HCT116 (cell line): Measurements from ENCODE around the gene DLG2. TPM values are rescaled to one million over a fixed set of nuclear protein-coding genes. Genes with fewer than 3 reads are reported as not detected.

Experiments
- ATAC-seq: fragments of 200-7000 bp; cut with Tn5 transposase; 2 replicates; pipeline ENCODE4 v1.9.1; 2020; ENCODE audit warnings: mild to moderate bottlenecking, moderate library complexity
- BruUV-seq: library from RNA; stranded (reverse); fragments of 400-500 nt; replicated peaks from 2 replicates; lab custom pipeline; 2021; lab: Mats Ljungman, UMichigan
- CTCF ChIA-PET: fragments of 300-600 bp; sonication (Branson Sonifier 250); formaldehyde crosslinking; loops from one replicate; lab custom pipeline; 2021; ENCODE audit warnings: antibody characterized with exemption; lab: Charles Lee
- POLR2A ChIA-PET: fragments of 300-600, 350-600 bp; sonication (Branson Sonifier 250); formaldehyde crosslinking; loops from one replicate; lab custom pipeline; 2021; ENCODE audit warnings: antibody characterized with exemption; lab: Charles Lee
- RAD21 ChIA-PET, 2 experiments: fragments of 300-600 bp; sonication (Branson Sonifier 250); formaldehyde crosslinking; loops; one replicate each; lab custom pipeline; 2023; ENCODE audit warnings: low total read pairs in 2 of 2; ENCODE audit not compliant: uncharacterized antibody in 2 of 2, unreplicated experiment in 2 of 2, low non-redundant PET in 1 of 2; lab: Charles Lee
- DNase-seq: peaks from one replicate; pipeline ENCODE4 v3.0.0-alpha.2; 2010; ENCODE audit warnings: low read depth, low spot score
- H2AFZ ChIP-seq: fragments of 200-600 bp; shearing (Covaris generic), sonication (generic); 2 replicates; pipeline ENCODE4 v1.6.1; 2017; ENCODE audit warnings: low read depth, mixed run types, mixed read lengths, antibody characterized with exemption, low read length; ENCODE audit not compliant: poor library complexity, severe bottlenecking
- H3K27ac ChIP-seq: 2 replicates; pipeline ENCODE4 v1.5.1; 2012; ENCODE audit warnings: low read depth, low read length
- H3K27me3 ChIP-seq: fragments of 200-600 bp; sonication (generic); 2 replicates; pipeline ENCODE4 v1.6.1; 2016; ENCODE audit warnings: mixed run types, low read length, mixed read lengths; ENCODE audit not compliant: insufficient read depth
- H3K36me3 ChIP-seq, 2 experiments: fragments of 200-500 bp in 1 of 2; fragments of 200-600 bp in 1 of 2; sonication (Bioruptor generic) in 1 of 2; sonication (generic) in 1 of 2; 2 replicates each; pipeline versions ENCODE4 v1.5.1 to v1.6.1; 2014 to 2016; ENCODE audit warnings: low read length in 2 of 2, inconsistent platforms in 1 of 2, mixed read lengths in 1 of 2, mixed run types in 1 of 2; ENCODE audit not compliant: insufficient read depth in 2 of 2, control insufficient read depth in 1 of 2
- H3K4me1 ChIP-seq, 2 experiments: fragments of 200-600 bp in 1 of 2; sonication (generic) in 1 of 2; 2 replicates each; pipeline versions ENCODE4 v1.5.1 to v1.6.1; 2012 to 2017; ENCODE audit warnings: low read length in 2 of 2, inconsistent platforms in 1 of 2, mild to moderate bottlenecking in 1 of 2, mixed read lengths in 1 of 2, mixed run types in 1 of 2, moderate library complexity in 1 of 2; ENCODE audit not compliant: insufficient read depth in 2 of 2, control insufficient read depth in 1 of 2
- H3K4me2 ChIP-seq: fragments of 200-600 bp; sonication (generic); 2 replicates; pipeline ENCODE4 v1.6.1; 2017; ENCODE audit warnings: mixed run types, low read length, mixed read lengths
- H3K4me3 ChIP-seq, 2 experiments: fragments of 200-600 bp in 1 of 2; sonication (generic) in 1 of 2; replicated peaks in 1 of 2; 2 replicates each; pipeline ENCODE4 v1.5.1; 2011 to 2016; ENCODE audit warnings: low read length in 2 of 2, control low read depth in 1 of 2, low read depth in 1 of 2, mild to moderate bottlenecking in 1 of 2, mixed read lengths in 1 of 2, mixed run types in 1 of 2
- H3K79me2 ChIP-seq: fragments of 200-600 bp; sonication (generic); 2 replicates; pipeline ENCODE4 v1.6.1; 2017; ENCODE audit warnings: mild to moderate bottlenecking, mixed run types, low read length, moderate library complexity, mixed read lengths; ENCODE audit not compliant: insufficient read depth
- H3K9ac ChIP-seq: fragments of 200-600 bp; sonication (generic); 2 replicates; pipeline ENCODE4 v1.6.1; 2016; ENCODE audit warnings: low read length, mixed read lengths
- H3K9me2 ChIP-seq: fragments of 200-600 bp; sonication (generic), shearing (Covaris generic); 2 replicates; pipeline ENCODE4 v1.6.1; 2017; ENCODE audit warnings: mixed run types, mild to moderate bottlenecking, moderate library complexity; ENCODE audit not compliant: insufficient read depth
- H3K9me3 ChIP-seq, 2 experiments: fragments of 200-500 bp in 1 of 2; fragments of 200-600 bp in 1 of 2; sonication (Bioruptor generic) in 1 of 2; sonication (generic) in 1 of 2; 2 replicates each; pipeline ENCODE4 v1.6.1; 2014 to 2017; ENCODE audit warnings: low read length in 2 of 2, mixed read lengths in 2 of 2, inconsistent platforms in 1 of 2, low read depth in 1 of 2, mild to moderate bottlenecking in 1 of 2, mixed run types in 1 of 2, moderate library complexity in 1 of 2; ENCODE audit not compliant: control insufficient read depth in 1 of 2, insufficient read depth in 1 of 2
- H4K20me1 ChIP-seq: fragments of 200-600 bp; sonication (generic), shearing (Covaris generic); 2 replicates; pipeline ENCODE4 v1.6.1; 2017; ENCODE audit warnings: mixed run types, mild to moderate bottlenecking, moderate library complexity; ENCODE audit not compliant: insufficient read depth
- CBX3 ChIP-seq: IDR thresholded peaks from 2 replicates; pipeline ENCODE4 v1.6.1; 2012; ENCODE audit warnings: low read depth
- CEBPB ChIP-seq: IDR thresholded peaks from 2 replicates; pipeline ENCODE4 v1.6.1; 2012; ENCODE audit warnings: low read depth
- CTCF ChIP-seq, 3 experiments: fragments of 200-600 bp in 1 of 3; sonication (generic) in 1 of 3; IDR thresholded peaks in 2 of 3; conservative IDR thresholded peaks in 1 of 3; 2 replicates each; pipeline ENCODE4 v1.5.1; 2012 to 2017; ENCODE audit warnings: low read depth in 2 of 3, low read length in 2 of 3, antibody characterized with exemption in 1 of 3, borderline replicate concordance in 1 of 3, control low read depth in 1 of 3, mild to moderate bottlenecking in 1 of 3, mixed read lengths in 1 of 3, mixed run types in 1 of 3, moderate library complexity in 1 of 3; ENCODE audit not compliant: insufficient read depth in 1 of 3
- EGR1 ChIP-seq: IDR thresholded peaks from 2 replicates; pipeline ENCODE4 v1.6.1; 2012; ENCODE audit warnings: low read depth
- ELF1 ChIP-seq: IDR thresholded peaks from 2 replicates; pipeline ENCODE4 v1.6.1; 2012; ENCODE audit warnings: low read depth, borderline replicate concordance
- EZH2 ChIP-seq: fragments of 200-600 bp; sonication (generic); IDR thresholded peaks from 2 replicates; pipeline ENCODE4 v1.6.1; 2017; ENCODE audit warnings: antibody characterized with exemption, mixed run types
- FOSL1 ChIP-seq: IDR thresholded peaks from 2 replicates; pipeline ENCODE4 v1.6.1; 2012; ENCODE audit warnings: low read depth
- JUND ChIP-seq: IDR thresholded peaks from 2 replicates; pipeline ENCODE4 v1.6.1; 2012
- MAX ChIP-seq: IDR thresholded peaks from 2 replicates; pipeline ENCODE4 v1.6.1; 2012
- POLR2A ChIP-seq: IDR thresholded peaks from 2 replicates; pipeline ENCODE4 v1.7.0; 2011; ENCODE audit warnings: borderline replicate concordance; ENCODE audit not compliant: insufficient read depth, insufficient read length; ENCODE audit errors: extremely low read depth
- POLR2AphosphoS5 ChIP-seq: IDR thresholded peaks from 2 replicates; pipeline ENCODE4 v1.6.1; 2011; ENCODE audit warnings: mild to moderate bottlenecking, low read depth, low read length, moderate library complexity
- RAD21 ChIP-seq: IDR thresholded peaks from 2 replicates; pipeline ENCODE4 v1.6.1; 2012; ENCODE audit warnings: low read depth, mild to moderate bottlenecking
- REST ChIP-seq: IDR thresholded peaks from 2 replicates; pipeline ENCODE4 v1.6.1; 2012; ENCODE audit warnings: low read depth
- SIN3A ChIP-seq: IDR thresholded peaks from 2 replicates; pipeline ENCODE4 v1.6.1; 2012; ENCODE audit warnings: low read depth
- SP1 ChIP-seq: IDR thresholded peaks from 2 replicates; pipeline ENCODE4 v1.6.1; 2012; ENCODE audit warnings: low read depth
- SRF ChIP-seq: IDR thresholded peaks from 2 replicates; pipeline ENCODE4 v1.6.1; 2012; ENCODE audit warnings: low read depth
- TCF7L2 ChIP-seq: IDR thresholded peaks from 2 replicates; pipeline ENCODE4 v1.7.0; 2011; ENCODE audit warnings: borderline replicate concordance, inconsistent platforms; ENCODE audit not compliant: insufficient read depth, insufficient read length; ENCODE audit errors: extremely low read depth
- ZBTB33 ChIP-seq: IDR thresholded peaks from 2 replicates; pipeline ENCODE4 v1.6.1; 2011; ENCODE audit warnings: mild to moderate bottlenecking, low read length, moderate library complexity; ENCODE audit not compliant: insufficient replicate concordance; ENCODE audit errors: extremely low read depth
- ZFX ChIP-seq: fragments of 450-650 bp; IDR thresholded peaks from 2 replicates; pipeline ENCODE4 v1.6.1; 2017
- ZNF274 ChIP-seq: fragments of 200-500 bp; sonication (Bioruptor generic); IDR thresholded peaks from 2 replicates; pipeline ENCODE4 v1.6.1; 2014; ENCODE audit warnings: mild to moderate bottlenecking, low read depth, low read length, inconsistent platforms
- intact Hi-C: fragments of 100-400 bp; cut with micrococcal nuclease; formaldehyde crosslinking; loops from 2 replicates; pipeline ENCODE4 v1.10.0; 2022
- total RNA-seq: library from RNA; stranded (reverse); gene quantifications from one replicate; pipeline ENCODE4 v1.2.1, GENCODE V29; 2021; ENCODE audit not compliant: unreplicated experiment

The DLG2 gene
- total RNA-seq, 1 experiment from 2014 or later = 2.4 TPM

- no peak overlapping the region for H3K4me2 ChIP-seq
- no peaks in the 10 kb centered on the region for H3K4me1 ChIP-seq
- BruUV-seq = no TSS peak
- no peaks in the 10 kb centered on the region for H3K9me2 ChIP-seq
- CTCF ChIA-PET = no interaction called here
- H3K36me3 ChIP-seq = no peaks in the 10 kb centered on the region
- ATAC-seq = no peak
- no peaks in the 10 kb centered on the region for H3K79me2 ChIP-seq
- no peak overlapping the region for H3K27ac ChIP-seq
- no peak overlapping the region for H3K4me3 ChIP-seq
- no peaks in the 10 kb centered on the region for H3K27me3 ChIP-seq
- no peaks in the 10 kb centered on the region for H4K20me1 ChIP-seq
- no peak overlapping the region for H2AFZ ChIP-seq
- POLR2A ChIA-PET = no interaction called here
- RAD21 ChIA-PET = no interaction called here
- no peak for TF ChIP-seq ZBTB33
- TF ChIP-seq EZH2 = no peak
- no peak for TF ChIP-seq POLR2A
- no peak for TF ChIP-seq SRF
- no peak for TF ChIP-seq SP1
- TF ChIP-seq CEBPB = no peak
- TF ChIP-seq ELF1 = no peak
- no peak for TF ChIP-seq SIN3A
- no peak for TF ChIP-seq ZNF274
- TF ChIP-seq EGR1 = no peak
- no peak for TF ChIP-seq MAX
- no peak for TF ChIP-seq FOSL1
- no peak for TF ChIP-seq ZFX
- no peak for TF ChIP-seq RAD21
- no peak for TF ChIP-seq TCF7L2
- no peak for TF ChIP-seq REST
- no peak for TF ChIP-seq JUND
- TF ChIP-seq CBX3 = no peak
- TF ChIP-seq CTCF (IDR thresholded peaks at IDR 0.05 in 2 of 3, conservative IDR thresholded peaks at IDR 0.05 in 1 of 3; ENCODE audit: borderline replicate concordance in 1 of 3, insufficient read depth in 1 of 3, low read depth in 2 of 3, low read length in 2 of 3) = no peak
- TF ChIP-seq POLR2AphosphoS5 = no peak
- TF ChIP-seq, all 23 proteins: peak for 0
- Histone ChIP-seq H3K9ac (no peak overlapping the region), H3K9me3 (no peaks in the 10 kb centered on the region)
- DNase-seq = no peak
- intact Hi-C loops = no loop called here
Observed at GRCh38 chr11:84408946-84409411, 1218.2 kb downstream of the DLG2 start.
